ENCODE measurements around the gene CPNE5. TPM values are rescaled to one million over a fixed set of nuclear protein-coding genes. Genes with fewer than 3 reads are reported as not detected.

Gene CPNE5
- total RNA-seq, 6 experiments from 2014 or later, result 0.12 to 0.84 (median 0.23) TPM

DNA sequence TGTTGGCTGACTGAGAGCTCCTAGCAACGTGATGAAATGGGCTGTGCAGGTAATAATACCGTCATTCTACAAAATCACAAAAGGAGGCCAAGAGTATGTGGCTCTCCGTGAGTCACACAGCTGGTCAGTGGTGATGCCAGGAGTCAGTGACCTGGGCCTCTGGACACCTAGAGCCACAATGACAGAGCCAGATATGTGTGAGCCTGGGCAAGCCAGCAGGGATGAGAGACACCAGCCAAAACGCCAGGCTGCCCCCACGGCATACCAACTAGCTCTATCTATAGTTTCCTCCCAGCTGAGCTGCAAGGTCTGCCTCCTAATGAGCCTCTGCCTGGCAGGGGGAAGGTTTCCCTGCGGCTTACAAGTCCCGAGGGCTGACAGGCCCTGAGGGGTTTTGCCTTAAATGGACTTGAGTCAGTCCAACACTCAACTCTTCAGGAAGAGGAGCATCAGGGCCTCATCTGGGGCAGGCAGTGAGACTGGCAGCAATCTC is 70.0 kb downstream of the CPNE5 start:
- no peaks in the 10 kb centered on the region for H3K36me3 ChIP-seq
- H3K27ac ChIP-seq, result no peak overlapping the region
- ATAC-seq (peak in 1 of 4 donors; percentile 46), DNase-seq (no peak)
- 62% methylated on average over 3 of the region's 7 CpGs for WGBS (ENCODE audit: insufficient coverage, low coverage, low lambda C conversion rate, missing lambda C conversion rate)
- H3K9me3 ChIP-seq, result no peaks in the 10 kb centered on the region
- no peaks in the 10 kb centered on the region for H3K4me1 ChIP-seq
- H3K27me3 ChIP-seq, result no peaks in the 10 kb centered on the region
- H3K4me3 ChIP-seq, result no peak overlapping the region
- TF ChIP-seq POLR2A (IDR thresholded peaks at IDR 0.05), result no peak
- TF ChIP-seq, protein P1, sequence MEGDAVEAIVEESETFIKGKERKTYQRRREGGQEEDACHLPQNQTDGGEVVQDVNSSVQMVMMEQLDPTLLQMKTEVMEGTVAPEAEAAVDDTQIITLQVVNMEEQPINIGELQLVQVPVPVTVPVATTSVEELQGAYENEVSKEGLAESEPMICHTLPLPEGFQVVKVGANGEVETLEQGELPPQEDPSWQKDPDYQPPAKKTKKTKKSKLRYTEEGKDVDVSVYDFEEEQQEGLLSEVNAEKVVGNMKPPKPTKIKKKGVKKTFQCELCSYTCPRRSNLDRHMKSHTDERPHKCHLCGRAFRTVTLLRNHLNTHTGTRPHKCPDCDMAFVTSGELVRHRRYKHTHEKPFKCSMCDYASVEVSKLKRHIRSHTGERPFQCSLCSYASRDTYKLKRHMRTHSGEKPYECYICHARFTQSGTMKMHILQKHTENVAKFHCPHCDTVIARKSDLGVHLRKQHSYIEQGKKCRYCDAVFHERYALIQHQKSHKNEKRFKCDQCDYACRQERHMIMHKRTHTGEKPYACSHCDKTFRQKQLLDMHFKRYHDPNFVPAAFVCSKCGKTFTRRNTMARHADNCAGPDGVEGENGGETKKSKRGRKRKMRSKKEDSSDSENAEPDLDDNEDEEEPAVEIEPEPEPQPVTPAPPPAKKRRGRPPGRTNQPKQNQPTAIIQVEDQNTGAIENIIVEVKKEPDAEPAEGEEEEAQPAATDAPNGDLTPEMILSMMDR (IDR thresholded peaks at IDR 0.05), result no peak
- intact Hi-C loops (cut with DNase I), result loop anchor here (10.0 kb wide), 2 partner anchors 76 to 246 kb away; no protein-coding TSS in a partner anchor

DNA sequence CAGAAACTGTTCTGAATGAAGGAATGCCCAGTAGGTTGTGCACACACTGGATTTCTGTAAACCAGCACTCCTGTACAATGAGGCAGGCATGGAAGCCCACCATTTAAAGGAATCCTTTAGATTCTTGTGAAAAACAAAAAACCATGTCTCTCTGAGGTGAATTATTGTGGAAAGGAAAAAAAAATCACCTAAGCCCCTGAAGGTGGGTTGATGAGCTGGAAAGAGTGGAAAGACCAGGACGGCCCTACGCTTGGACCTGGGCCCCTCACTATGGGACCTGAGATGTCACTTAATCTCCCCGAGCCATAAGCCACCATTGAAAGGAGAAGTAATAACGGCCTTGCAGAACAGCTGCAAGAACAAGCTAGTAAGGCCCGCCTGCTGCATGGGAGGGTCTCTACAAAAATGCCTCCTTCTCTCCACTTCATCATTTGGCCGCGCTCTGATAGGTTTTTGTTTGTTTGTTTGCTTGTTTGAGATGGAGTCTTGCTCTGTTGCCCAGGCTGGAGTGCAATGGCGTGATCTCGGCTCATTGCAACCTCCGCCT is 72.8 kb downstream of the CPNE5 start:
- H3K27me3 ChIP-seq, result no peaks in the 10 kb centered on the region
- WGBS (ENCODE audit: insufficient coverage, low coverage, low lambda C conversion rate, missing lambda C conversion rate), result 72% methylated on average over 6 of the region's 10 CpGs
- no peak overlapping the region for H3K27ac ChIP-seq
- ATAC-seq, result no peak
- no peak for DNase-seq
- no peaks in the 10 kb centered on the region for H3K4me1 ChIP-seq
- no peak for TF ChIP-seq POLR2A (IDR thresholded peaks at IDR 0.05)
- TF ChIP-seq, protein P1 (IDR thresholded peaks at IDR 0.05), result no peak
- intact Hi-C loops (cut with DNase I), result loop anchor here (10.0 kb wide), 2 partner anchors 78 to 248 kb away; no protein-coding TSS in a partner anchor
- H3K9me3 ChIP-seq, result no peaks in the 10 kb centered on the region
- no peaks in the 10 kb centered on the region for H3K36me3 ChIP-seq
- no peak overlapping the region for H3K4me3 ChIP-seq

DNA sequence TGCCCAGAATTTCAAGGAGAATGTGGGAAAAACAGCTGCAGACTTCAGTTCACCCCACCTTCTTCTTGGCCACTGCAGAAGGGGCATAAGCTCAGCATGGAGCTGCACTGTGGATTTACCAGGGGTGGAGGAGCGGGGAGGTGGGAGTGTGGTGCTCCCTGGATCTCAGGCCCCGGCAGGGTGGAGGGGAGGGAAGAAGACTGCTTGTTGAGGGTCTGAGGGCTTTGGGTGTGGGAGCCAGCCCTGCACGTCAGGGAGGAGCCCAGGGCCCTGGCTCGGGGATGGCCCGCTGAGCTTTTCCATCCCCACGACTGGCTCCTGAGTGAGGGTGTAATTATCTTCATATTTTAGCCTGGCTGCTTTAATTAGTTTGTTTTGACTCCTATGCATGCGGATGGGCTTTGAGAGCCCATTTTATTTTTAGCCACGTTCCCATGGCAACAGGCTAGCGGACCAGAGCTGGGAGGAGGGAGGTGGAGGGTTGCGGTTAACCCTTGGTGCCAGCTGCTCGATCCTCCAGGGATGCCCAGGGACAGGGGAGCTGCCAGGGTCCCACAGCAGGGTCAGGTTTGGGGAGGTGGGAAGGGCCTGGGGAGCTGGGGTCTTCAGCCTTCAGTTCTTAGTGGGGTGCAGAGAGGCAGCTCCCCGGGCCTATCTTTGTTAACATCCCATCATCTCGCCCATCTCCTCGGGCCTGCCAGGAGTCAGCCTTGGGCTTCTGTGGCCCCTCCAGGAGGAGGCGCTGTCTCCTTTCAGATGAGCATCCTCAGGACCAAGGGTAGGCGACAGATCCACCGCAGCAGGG is 73.4 kb downstream of the CPNE5 start:
- Histone ChIP-seq H3K9me3 (no peaks in the 10 kb centered on the region), H3K4me3 (no peak overlapping the region), H3K27ac (no peak overlapping the region), H3K4me1 (no peaks in the 10 kb centered on the region), H3K36me3 (no peaks in the 10 kb centered on the region), H3K27me3 (no peaks in the 10 kb centered on the region)
- TF ChIP-seq, protein P1 (IDR thresholded peaks at IDR 0.05), result peak; percentile 70 to 91 (median 82)
- TF ChIP-seq POLR2A (IDR thresholded peaks at IDR 0.05), result no peak
- ATAC-seq (peak; percentile 89 to 95 (median 92)), DNase-seq (peak; percentile 83 to 84 (median 83))
- WGBS (ENCODE audit: insufficient coverage, low coverage, low lambda C conversion rate, missing lambda C conversion rate), result 10% methylated on average over 6 of the region's 17 CpGs
- intact Hi-C loops (cut with DNase I), result loop anchor here (10.0 kb wide), 2 partner anchors 79 to 249 kb away; no protein-coding TSS in a partner anchor

DNA sequence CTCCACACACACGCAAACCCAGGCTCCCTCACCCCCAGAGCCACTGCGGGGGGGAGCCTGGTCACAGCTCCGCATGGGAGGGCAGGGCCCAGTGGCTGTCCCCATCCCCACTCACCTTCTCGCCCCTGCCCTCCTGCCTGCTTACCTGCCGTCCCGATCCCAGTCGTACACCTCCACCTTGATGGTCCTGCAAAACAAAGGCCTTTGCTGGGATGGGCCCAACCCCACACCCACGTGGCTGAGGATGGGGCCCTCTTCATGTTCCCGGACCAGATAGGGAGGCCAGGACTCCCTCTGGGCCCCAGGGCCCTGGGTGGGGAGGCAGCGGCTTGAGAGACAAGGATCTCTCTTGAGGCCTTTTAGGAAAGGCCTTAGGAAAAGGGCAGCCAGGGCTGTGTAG is 74.1 kb downstream of the CPNE5 start:
- intact Hi-C loops (cut with DNase I), result loop anchor here (10.0 kb wide), 2 partner anchors 80 to 250 kb away; no protein-coding TSS in a partner anchor
- H3K9me3 ChIP-seq, result no peaks in the 10 kb centered on the region
- no peak overlapping the region for H3K4me3 ChIP-seq
- WGBS (ENCODE audit: insufficient coverage, low coverage, low lambda C conversion rate, missing lambda C conversion rate), result 0% methylated on average over 1 of the region's 10 CpGs
- no peak overlapping the region for H3K27ac ChIP-seq
- no peaks in the 10 kb centered on the region for H3K36me3 ChIP-seq
- no peak for TF ChIP-seq POLR2A (IDR thresholded peaks at IDR 0.05)
- TF ChIP-seq, protein P1 (IDR thresholded peaks at IDR 0.05), result no peak
- H3K4me1 ChIP-seq, result no peaks in the 10 kb centered on the region
- no peaks in the 10 kb centered on the region for H3K27me3 ChIP-seq
- ATAC-seq, result no peak
- DNase-seq, result no peak
